Ascending aorta (tissue), 2 donors: ENCODE results near the gene FGGY. TPM values are rescaled to one million over a fixed set of nuclear protein-coding genes. Genes with fewer than 3 reads are reported as not detected.
"Not testable (repeated sequence)": the region's sequence is repeated elsewhere in the genome, so short reads cannot be mapped to it uniquely, and the experiment has no call there.

Experiments
- DNase-seq, 2 donors: peaks; one replicate each; pipeline ENCODE4 v3.0.0-alpha.2; 2019; ENCODE audit warnings: low spot score in 2 of 2
- H3K27ac ChIP-seq, 2 donors: fragments of 200-600 bp; sonication (generic); one replicate each; pipeline ENCODE4 v1.5.1; 2016 to 2017; ENCODE audit warnings: mild to moderate bottlenecking in 1 of 2
- H3K27me3 ChIP-seq: fragments of 200-600 bp; sonication (generic); one replicate; pipeline ENCODE4 v1.5.1; 2017
- H3K36me3 ChIP-seq, 2 donors: fragments of 200-600 bp; sonication (generic); one replicate each; pipeline ENCODE4 v1.5.1; 2016
- H3K4me1 ChIP-seq, 2 donors: fragments of 200-600 bp; sonication (generic); one replicate each; pipeline ENCODE4 v1.5.1; 2016 to 2017; ENCODE audit warnings: mild to moderate bottlenecking in 1 of 2
- H3K4me3 ChIP-seq, 2 donors: fragments of 200-600 bp; sonication (generic); one replicate each; pipeline ENCODE4 v1.5.1; 2016 to 2017; ENCODE audit warnings: mild to moderate bottlenecking in 1 of 2
- H3K9me3 ChIP-seq, 2 donors: fragments of 200-600 bp; sonication (generic); one replicate each; pipeline ENCODE4 v1.5.1; 2016
- CTCF ChIP-seq, 3 experiments: fragments of 200-600 bp in 2 of 3; fragments of 450-650 bp in 1 of 3; sonication (generic) in 2 of 3; IDR thresholded peaks; one replicate each; pipeline ENCODE4 v1.5.1; 2016 to 2019; ENCODE audit warnings: antibody characterized with exemption in 3 of 3, mild to moderate bottlenecking in 1 of 3, moderate library complexity in 1 of 3
- intact Hi-C: fragments of 100-400 bp; cut with DNase I; formaldehyde crosslinking; loops from one replicate; pipeline ENCODE4 v1.15.1; 2023
- total RNA-seq: library from RNA; depleted of rRNA; stranded (reverse); fragments of >200 nt; gene quantifications from one replicate; pipeline ENCODE4 v1.1.0, GENCODE V29; 2016

FGGY gene
- total RNA-seq, 1 donor from 2014 or later = 7.0 TPM

GRCh38 chr1:59294423-59294822, 2.5 kb upstream of the FGGY start:
- peak overlapping the region in 1 of 2 donors; percentile 96 for H3K27ac ChIP-seq
- H3K9me3 ChIP-seq = no peaks in the 10 kb centered on the region
- no peaks in the 10 kb centered on the region for H3K36me3 ChIP-seq
- intact Hi-C loops = no loop called here
- no peak for DNase-seq
- no peak for TF ChIP-seq CTCF (IDR thresholded peaks at IDR 0.05)
- H3K27me3 ChIP-seq = no peaks in the 10 kb centered on the region
- H3K4me3 ChIP-seq = no peak overlapping the region
- H3K4me1 ChIP-seq = peaks cover 11 to 13% of the 10 kb centered on the region in 2 donors

- no peak for TF ChIP-seq CTCF (IDR thresholded peaks at IDR 0.05)
- Histone ChIP-seq H3K4me3 (peak overlapping the region; percentile 69 to 70), H3K4me1 (peaks cover 11 to 13% of the 10 kb centered on the region in 2 donors), H3K36me3 (no peaks in the 10 kb centered on the region), H3K9me3 (no peaks in the 10 kb centered on the region), H3K27me3 (no peaks in the 10 kb centered on the region), H3K27ac (peak overlapping the region; percentile 96 to 99)
- no peak for DNase-seq
- intact Hi-C loops = loop anchor here (1.0 kb wide), 4 partner anchors 98 to 511 kb away; partner anchors contain the start of gene JUN
These were observed 1.3 kb upstream of the FGGY start for GRCh38 chr1:59295618-59296017.

- Histone ChIP-seq H3K9me3 (no peaks in the 10 kb centered on the region), H3K4me1 (peaks cover 11 to 13% of the 10 kb centered on the region in 2 donors), H3K27ac (peak overlapping the region; percentile 96 to 99), H3K27me3 (no peaks in the 10 kb centered on the region), H3K4me3 (no peak overlapping the region), H3K36me3 (no peaks in the 10 kb centered on the region)
- no peak for TF ChIP-seq CTCF (IDR thresholded peaks at IDR 0.05)
- no peak for DNase-seq
- intact Hi-C loops = no loop called here
These were observed 1.2 kb downstream of the FGGY start for GRCh38 chr1:59298026-59298583.

GRCh38 chr1:59298710-59299346, 1.9 kb downstream of the FGGY start:
- no peak for DNase-seq
- H3K4me1 ChIP-seq = peaks cover 11 to 13% of the 10 kb centered on the region in 2 donors
- H3K27me3 ChIP-seq = no peaks in the 10 kb centered on the region
- no peaks in the 10 kb centered on the region for H3K9me3 ChIP-seq
- H3K4me3 ChIP-seq = no peak overlapping the region
- TF ChIP-seq CTCF (IDR thresholded peaks at IDR 0.05) = no peak
- no peaks in the 10 kb centered on the region for H3K36me3 ChIP-seq
- H3K27ac ChIP-seq = peak overlapping the region; percentile 96 to 99
- intact Hi-C loops = no loop called here

GRCh38 chr1:59299670-59300069, 2.8 kb downstream of the FGGY start:
- H3K27ac ChIP-seq, H3K4me3 ChIP-seq, H3K36me3 ChIP-seq, H3K9me3 ChIP-seq, intact Hi-C loops, DNase-seq, H3K27me3 ChIP-seq: not testable (repeated sequence)
- peaks cover 11 to 13% of the 10 kb centered on the region in 2 donors for H3K4me1 ChIP-seq

GRCh38 chr1:59302297-59302696, 5.4 kb downstream of the FGGY start:
- intact Hi-C loops = no loop called here
- no peak for TF ChIP-seq CTCF (IDR thresholded peaks at IDR 0.05)
- Histone ChIP-seq H3K27me3 (no peaks in the 10 kb centered on the region), H3K27ac (no peak overlapping the region), H3K4me3 (no peak overlapping the region), H3K36me3 (no peaks in the 10 kb centered on the region), H3K9me3 (peaks cover 6 to 13% of the 10 kb centered on the region in 2 donors), H3K4me1 (peaks cover 4 to 11% of the 10 kb centered on the region in 2 donors)
- DNase-seq = no peak
